Epithelial cell of esophagus (primary cell): Measurements from ENCODE around the gene NASP.

ENCODE experiments used
- DNase-seq: peaks from one replicate; pipeline ENCODE4 v3.0.0; 2010; ENCODE audit warnings: low read depth
- H3K4me3 ChIP-seq: 2 replicates; pipeline ENCODE4 v1.5.1; 2011; ENCODE audit warnings: mild to moderate bottlenecking, low read length, control low read depth
- CTCF ChIP-seq: IDR thresholded peaks from 2 replicates; pipeline ENCODE4 v1.5.1; 2011; ENCODE audit warnings: low read depth, mild to moderate bottlenecking, low read length, control low read depth, inconsistent platforms; ENCODE audit not compliant: insufficient read depth; ENCODE audit errors: missing control alignments

NASP gene

DNA sequence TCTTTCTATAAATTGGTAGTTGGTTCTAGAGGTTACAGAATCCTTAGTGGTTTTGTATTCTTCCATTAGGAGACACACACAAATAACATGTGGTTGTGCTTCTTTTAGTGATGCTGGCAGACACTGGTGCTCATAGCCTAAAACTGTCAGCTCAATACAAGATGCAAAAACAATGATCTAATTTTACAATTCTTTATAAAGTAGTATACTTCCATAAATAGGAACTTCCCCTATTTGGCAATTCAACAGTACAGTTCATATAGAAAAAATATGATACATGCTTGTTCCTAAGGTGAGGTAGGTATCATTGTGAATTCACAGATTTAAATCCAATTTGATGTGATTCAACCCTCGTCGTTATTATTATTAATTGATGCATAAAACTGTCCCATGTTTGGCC, 60.8 kb downstream of the NASP start:
- no peak overlapping the region for H3K4me3 ChIP-seq
- no peak for TF ChIP-seq CTCF
- DNase-seq, result no peak

- DNase-seq, result no peak
- no peak for TF ChIP-seq CTCF
- no peak overlapping the region for H3K4me3 ChIP-seq
Observed at GRCh38 chr1:45647248-45648021, 63.6 kb downstream of the NASP start.

DNA sequence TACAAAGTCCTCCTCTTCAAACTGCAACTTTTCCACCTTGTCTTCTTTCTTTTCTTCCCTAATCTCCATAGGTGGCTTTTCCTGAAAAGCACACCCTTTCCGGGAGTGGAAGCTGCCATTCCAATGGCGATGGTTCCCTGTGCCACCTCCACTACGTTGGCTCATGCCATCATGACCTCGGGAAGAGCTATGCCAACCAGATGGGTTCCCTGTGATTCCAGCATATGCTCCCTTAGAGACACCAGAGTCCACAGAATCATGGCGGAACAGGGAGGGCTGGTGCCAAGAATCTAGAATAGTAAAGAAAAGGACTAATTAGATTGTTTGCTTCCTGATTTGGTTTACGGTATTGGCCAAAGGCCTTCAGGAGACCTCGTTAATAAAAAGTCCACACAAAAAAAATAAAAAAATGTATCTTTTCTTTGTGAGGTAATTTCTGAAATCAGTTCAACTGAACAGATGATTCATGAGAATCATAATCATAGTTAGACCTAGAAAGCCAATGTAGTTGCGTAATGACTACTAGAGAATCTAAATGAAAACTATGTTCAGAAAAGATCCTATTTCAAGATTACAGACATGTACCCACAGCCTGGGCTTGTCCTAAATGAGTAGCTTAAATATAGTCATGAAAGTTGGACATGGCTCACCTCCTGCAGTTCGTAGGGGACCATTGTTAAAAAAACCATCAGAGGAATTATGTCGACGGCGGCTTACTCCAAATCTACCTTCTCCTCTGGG, 70.9 kb downstream of the NASP start:
- peak; percentile 64 for DNase-seq
- no peak for TF ChIP-seq CTCF

GRCh38 chr1:45656573-45657226, 72.9 kb downstream of the NASP start:
- DNase-seq, result no peak
- H3K4me3 ChIP-seq, result no peak overlapping the region
- no peak for TF ChIP-seq CTCF

More for the DNA sequence above, 70.9 kb downstream of the NASP start:
- no peak overlapping the region for H3K4me3 ChIP-seq

- TF ChIP-seq CTCF, result no peak
- no peak for DNase-seq
Observed at GRCh38 chr1:45658171-45658570, 74.3 kb downstream of the NASP start.

DNA sequence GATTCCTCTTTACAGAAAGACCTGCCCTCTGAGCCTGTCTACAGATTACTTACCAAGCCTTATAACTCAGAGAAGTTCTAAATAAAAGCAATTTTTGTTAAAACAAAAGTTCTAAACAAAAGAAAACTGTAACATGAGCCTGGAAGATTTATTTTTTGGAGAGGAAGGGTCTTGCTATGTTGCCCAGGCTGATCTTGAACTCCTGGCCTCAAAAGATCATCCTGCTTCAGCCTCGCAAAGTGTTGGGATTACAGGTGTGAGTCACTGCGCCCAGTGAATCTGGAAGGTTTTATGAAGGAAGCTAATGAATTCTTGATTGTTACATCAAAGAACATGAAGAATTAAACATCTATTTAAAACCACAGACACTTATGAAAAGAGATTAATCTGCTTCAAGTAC, 75.4 kb downstream of the NASP start:
- DNase-seq, result no peak
- no peak overlapping the region for H3K4me3 ChIP-seq
- TF ChIP-seq CTCF, result no peak

More at GRCh38 chr1:45658171-45658570, 74.3 kb downstream of the NASP start:
- H3K4me3 ChIP-seq, result no peak overlapping the region

DNA sequence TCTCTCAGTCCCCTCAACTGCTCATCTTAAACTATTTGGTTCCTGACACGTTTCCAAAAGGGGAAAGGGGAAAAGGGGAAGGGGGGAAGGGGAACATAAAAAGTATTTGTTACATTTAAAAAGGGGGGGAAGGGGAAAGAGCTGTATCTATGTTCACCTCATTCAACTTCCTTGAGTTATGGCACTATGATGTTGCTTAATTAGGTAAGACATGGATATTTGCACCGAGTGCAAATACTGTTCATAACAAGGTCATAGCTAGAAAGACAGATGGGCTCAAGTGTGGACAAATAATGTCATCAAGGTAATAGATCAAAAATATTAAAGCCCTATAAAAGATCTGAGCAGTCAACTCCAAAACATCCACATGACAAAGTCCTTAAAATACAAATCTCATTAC, 76.5 kb downstream of the NASP start:
- no peak for TF ChIP-seq CTCF
- DNase-seq, result no peak
- H3K4me3 ChIP-seq, result no peak overlapping the region
